AG04450 (cell line): ENCODE measurements around the gene CYB5R3. TPM values are rescaled to one million over a fixed set of nuclear protein-coding genes. Genes with fewer than 3 reads are reported as not detected.

Source experiments
- CTCF ChIA-PET: fragments of 300-600, 350-600 bp; formaldehyde crosslinking; extraction: SDS; loops from one replicate; lab custom pipeline; 2022; ENCODE audit warnings: antibody characterized with exemption, inconsistent platforms; lab: Charles Lee
- POLR2A ChIA-PET: fragments of 350-600 bp; formaldehyde crosslinking; extraction: SDS; loops from one replicate; lab custom pipeline; 2021; ENCODE audit warnings: antibody characterized with exemption, inconsistent platforms; lab: Yijun Ruan, JAX
- DNase-seq: peaks from one replicate; pipeline ENCODE4 v3.0.0-alpha.2; 2011; ENCODE audit warnings: low read depth, low spot score
- H3K27ac ChIP-seq: one replicate; pipeline ENCODE4 v1.5.1; 2012; ENCODE audit warnings: low read depth, low read length, control low read depth
- H3K27me3 ChIP-seq: one replicate; pipeline ENCODE4 v1.6.0; 2012; ENCODE audit warnings: low read length; ENCODE audit not compliant: control insufficient read depth, insufficient read depth
- H3K4me3 ChIP-seq: 2 replicates; pipeline ENCODE4 v1.5.1; 2011; ENCODE audit warnings: mild to moderate bottlenecking, low read depth, low read length, control low read depth
- H3K9me3 ChIP-seq: 2 replicates; pipeline ENCODE4 v1.5.1; 2012; ENCODE audit warnings: low read length; ENCODE audit not compliant: control insufficient read depth, insufficient read depth
- CTCF ChIP-seq: IDR thresholded peaks from 2 replicates; pipeline ENCODE4 v1.5.1; 2011; ENCODE audit warnings: low read depth, low read length, control low read depth, inconsistent platforms
- polyA plus RNA-seq: library from polyadenylated mRNA; depleted of rRNA; stranded (reverse); fragments of >200 nt; gene quantifications from 2 replicates; pipeline ENCODE4 v1.2.3, GENCODE V29; 2011

CYB5R3 gene
- polyA plus RNA-seq, 1 experiment: 110 TPM

- peak; percentile 78 for DNase-seq
- Histone ChIP-seq H3K9me3 (peaks cover 6% of the 10 kb centered on the region; the same call in 1 of the 2 replicates), H3K27ac (peak overlapping the region; percentile 75), H3K27me3 (no peaks in the 10 kb centered on the region), H3K4me3 (no peak overlapping the region)
- TF ChIP-seq CTCF: no peak
- ChIA-PET POLR2A (interaction anchor here (0.6 kb wide), 1 partner anchor 33 kb away, joined by 3 read pairs; no protein-coding TSS in a partner anchor), CTCF (interaction anchor here (0.6 to 1.5 kb wide), 2 partner anchors 91 to 132 kb away, joined by 3 read pairs; no protein-coding TSS in a partner anchor)
Observed at GRCh38 chr22:42688241-42689211, 39.3 kb upstream of the CYB5R3 start.

- ChIA-PET POLR2A (no interaction called here), CTCF (interaction anchor here (0.8 kb wide), 1 partner anchor 133 kb away, joined by 3 read pairs; no protein-coding TSS in a partner anchor)
- DNase-seq: no peak
- no peaks in the 10 kb centered on the region for H3K9me3 ChIP-seq
- no peak for TF ChIP-seq CTCF
- H3K4me3 ChIP-seq: no peak overlapping the region
- no peak overlapping the region for H3K27ac ChIP-seq
- no peaks in the 10 kb centered on the region for H3K27me3 ChIP-seq
Observed at GRCh38 chr22:42686756-42687491, 37.7 kb upstream of the CYB5R3 start.

GRCh38 chr22:42685941-42686653 lies 36.9 kb upstream of the CYB5R3 start:
- Histone ChIP-seq H3K4me3 (no peak overlapping the region), H3K27ac (no peak overlapping the region), H3K27me3 (no peaks in the 10 kb centered on the region), H3K9me3 (no peaks in the 10 kb centered on the region)
- no peak for DNase-seq
- ChIA-PET POLR2A (no interaction called here), CTCF (no interaction called here)
- TF ChIP-seq CTCF: no peak

GRCh38 chr22:42684462-42685195 lies 35.4 kb upstream of the CYB5R3 start:
- Histone ChIP-seq H3K27me3 (no peaks in the 10 kb centered on the region), H3K27ac (no peak overlapping the region), H3K4me3 (no peak overlapping the region), H3K9me3 (no peaks in the 10 kb centered on the region)
- DNase-seq: no peak
- POLR2A ChIA-PET: no interaction called here
- CTCF ChIA-PET: interaction anchor here (0.9 to 1.1 kb wide), 2 partner anchors 135 to 136 kb away, joined by 3 to 4 read pairs; no protein-coding TSS in a partner anchor
- TF ChIP-seq CTCF: no peak
